GM12865 (cell line): ENCODE data around the gene PPIA.

ENCODE experiments used
- DNase-seq: peaks from one replicate; pipeline ENCODE4 v3.0.0; 2010; ENCODE audit warnings: low read depth
- H3K4me3 ChIP-seq: 2 replicates; pipeline ENCODE4 v1.5.1; 2011; ENCODE audit warnings: mild to moderate bottlenecking, low read depth, low read length, control low read depth
- TF ChIP-seq, protein P1 (sequence below): IDR thresholded peaks from 2 replicates; pipeline ENCODE4 v1.5.1; 2011; ENCODE audit warnings: low read length, control low read depth, low read depth, inconsistent platforms; ENCODE audit not compliant: insufficient read depth; ENCODE audit errors: missing control alignments

Gene PPIA

DNA sequence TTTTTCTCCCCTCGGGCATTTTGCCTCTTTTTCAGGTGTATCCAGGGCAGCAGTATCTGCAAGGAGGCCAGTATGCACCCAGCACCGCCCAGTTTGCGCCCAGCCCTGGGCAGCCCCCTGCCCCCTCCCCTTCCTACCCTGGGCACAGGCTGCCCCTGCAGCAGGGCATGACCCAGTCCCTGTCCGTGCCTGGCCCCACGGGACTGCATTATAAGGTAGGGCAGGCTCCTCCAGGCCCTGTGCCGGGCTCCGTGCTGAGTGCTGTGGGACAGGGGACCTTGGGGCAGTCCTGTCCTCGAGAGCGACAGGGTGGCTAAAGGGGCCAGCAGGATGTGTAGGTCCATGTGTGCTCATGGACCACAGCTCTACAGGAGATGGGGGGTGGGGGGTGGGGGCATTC lies 37.2 kb upstream of the PPIA start:
- DNase-seq, result no peak
- no peak overlapping the region for H3K4me3 ChIP-seq
- TF ChIP-seq, protein P1, sequence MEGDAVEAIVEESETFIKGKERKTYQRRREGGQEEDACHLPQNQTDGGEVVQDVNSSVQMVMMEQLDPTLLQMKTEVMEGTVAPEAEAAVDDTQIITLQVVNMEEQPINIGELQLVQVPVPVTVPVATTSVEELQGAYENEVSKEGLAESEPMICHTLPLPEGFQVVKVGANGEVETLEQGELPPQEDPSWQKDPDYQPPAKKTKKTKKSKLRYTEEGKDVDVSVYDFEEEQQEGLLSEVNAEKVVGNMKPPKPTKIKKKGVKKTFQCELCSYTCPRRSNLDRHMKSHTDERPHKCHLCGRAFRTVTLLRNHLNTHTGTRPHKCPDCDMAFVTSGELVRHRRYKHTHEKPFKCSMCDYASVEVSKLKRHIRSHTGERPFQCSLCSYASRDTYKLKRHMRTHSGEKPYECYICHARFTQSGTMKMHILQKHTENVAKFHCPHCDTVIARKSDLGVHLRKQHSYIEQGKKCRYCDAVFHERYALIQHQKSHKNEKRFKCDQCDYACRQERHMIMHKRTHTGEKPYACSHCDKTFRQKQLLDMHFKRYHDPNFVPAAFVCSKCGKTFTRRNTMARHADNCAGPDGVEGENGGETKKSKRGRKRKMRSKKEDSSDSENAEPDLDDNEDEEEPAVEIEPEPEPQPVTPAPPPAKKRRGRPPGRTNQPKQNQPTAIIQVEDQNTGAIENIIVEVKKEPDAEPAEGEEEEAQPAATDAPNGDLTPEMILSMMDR, result no peak

DNA sequence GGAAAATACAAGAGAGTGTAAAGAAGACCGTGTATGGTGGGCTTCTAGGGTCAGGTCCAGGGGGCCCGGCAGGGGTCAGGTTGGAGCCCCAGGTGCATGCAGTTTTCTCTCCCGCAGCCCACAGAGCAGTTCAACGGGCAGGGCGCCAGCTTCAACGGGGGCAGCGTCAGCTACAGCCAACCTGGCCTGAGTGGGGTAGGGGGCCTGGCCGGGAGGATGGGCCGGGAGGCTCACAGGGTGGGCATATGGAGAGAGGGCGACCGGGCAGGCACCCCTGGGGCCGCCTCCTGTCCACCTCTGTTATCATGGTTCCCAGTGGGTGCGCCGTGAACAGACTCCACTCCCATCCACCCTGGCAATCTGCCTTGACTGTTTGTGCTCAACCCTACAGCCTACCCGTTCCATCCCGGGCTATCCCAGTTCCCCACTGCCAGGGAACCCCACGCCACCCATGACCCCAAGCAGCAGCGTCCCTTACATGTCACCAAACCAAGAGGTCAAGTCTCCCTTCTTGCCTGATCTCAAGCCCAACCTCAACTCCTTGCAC lies 36.4 kb upstream of the PPIA start:
- TF ChIP-seq, protein P1, result no peak
- H3K4me3 ChIP-seq, result no peak overlapping the region

DNA sequence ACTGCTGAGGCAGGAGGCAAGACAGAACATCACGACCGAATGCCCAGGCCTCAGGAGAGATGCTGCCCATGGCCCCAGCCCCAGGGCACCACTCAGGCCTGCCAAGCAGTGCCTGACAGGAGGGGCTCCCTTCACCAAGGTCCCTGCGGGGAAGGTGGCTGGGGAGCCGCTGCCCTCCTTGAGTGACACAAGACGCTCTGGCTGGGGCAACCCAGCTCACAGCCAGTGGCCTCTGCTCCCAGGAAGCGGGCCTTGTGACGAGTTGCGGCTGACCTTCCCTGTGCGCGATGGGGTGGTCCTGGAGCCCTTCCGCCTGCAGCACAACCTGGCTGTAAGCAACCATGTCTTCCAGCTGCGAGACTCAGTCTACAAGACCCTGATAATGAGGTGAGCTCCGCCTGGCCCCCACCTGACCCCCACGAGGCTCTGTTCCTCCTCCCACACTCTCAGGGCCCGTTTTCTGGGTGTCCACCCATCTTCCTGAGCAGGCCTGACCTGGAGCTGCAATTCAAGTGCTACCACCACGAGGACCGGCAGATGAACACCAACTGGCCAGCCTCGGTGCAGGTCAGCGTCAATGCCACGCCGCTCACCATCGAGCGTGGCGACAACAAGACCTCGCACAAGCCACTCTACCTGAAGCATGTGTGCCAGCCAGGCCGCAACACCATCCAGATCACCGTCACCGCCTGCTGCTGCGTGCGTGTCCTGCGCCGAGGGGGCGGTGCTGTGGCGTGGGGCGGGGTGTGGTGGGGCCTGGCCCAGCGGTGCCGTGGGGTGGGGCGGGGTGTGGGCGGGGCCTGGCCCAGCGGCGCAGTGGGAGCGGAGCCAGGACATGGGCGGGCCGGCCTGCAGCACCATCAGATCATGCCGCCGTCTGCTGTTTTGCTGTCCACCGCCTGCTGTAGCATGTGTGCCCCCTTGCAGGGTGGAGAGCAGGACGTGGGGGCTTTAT lies 35.0 kb upstream of the PPIA start:
- TF ChIP-seq, protein P1, result no peak
- no peak overlapping the region for H3K4me3 ChIP-seq
- DNase-seq, result no peak

More for the DNA sequence above, 36.4 kb upstream of the PPIA start:
- DNase-seq, result no peak

DNA sequence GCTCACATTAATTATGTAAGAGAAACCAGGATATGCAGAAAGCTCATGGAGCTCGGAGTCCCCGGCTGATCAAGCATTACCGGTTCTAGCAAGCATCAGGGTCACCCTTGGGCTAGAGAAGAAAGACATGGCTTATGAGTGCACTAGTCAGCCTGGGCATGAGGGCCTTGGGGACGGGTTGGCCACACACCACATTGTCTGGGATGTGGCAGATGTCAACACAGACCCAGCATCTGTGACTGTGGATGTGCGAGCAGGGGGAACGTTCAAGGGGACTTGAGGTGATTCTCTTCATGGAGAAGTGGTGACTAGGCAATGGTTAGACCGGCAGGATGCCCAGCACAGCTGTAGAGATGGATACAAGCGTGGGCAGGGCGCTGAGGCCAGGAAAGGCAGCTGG lies 34.2 kb upstream of the PPIA start:
- TF ChIP-seq, protein P1, result no peak
- no peak for DNase-seq
- H3K4me3 ChIP-seq, result no peak overlapping the region

DNA sequence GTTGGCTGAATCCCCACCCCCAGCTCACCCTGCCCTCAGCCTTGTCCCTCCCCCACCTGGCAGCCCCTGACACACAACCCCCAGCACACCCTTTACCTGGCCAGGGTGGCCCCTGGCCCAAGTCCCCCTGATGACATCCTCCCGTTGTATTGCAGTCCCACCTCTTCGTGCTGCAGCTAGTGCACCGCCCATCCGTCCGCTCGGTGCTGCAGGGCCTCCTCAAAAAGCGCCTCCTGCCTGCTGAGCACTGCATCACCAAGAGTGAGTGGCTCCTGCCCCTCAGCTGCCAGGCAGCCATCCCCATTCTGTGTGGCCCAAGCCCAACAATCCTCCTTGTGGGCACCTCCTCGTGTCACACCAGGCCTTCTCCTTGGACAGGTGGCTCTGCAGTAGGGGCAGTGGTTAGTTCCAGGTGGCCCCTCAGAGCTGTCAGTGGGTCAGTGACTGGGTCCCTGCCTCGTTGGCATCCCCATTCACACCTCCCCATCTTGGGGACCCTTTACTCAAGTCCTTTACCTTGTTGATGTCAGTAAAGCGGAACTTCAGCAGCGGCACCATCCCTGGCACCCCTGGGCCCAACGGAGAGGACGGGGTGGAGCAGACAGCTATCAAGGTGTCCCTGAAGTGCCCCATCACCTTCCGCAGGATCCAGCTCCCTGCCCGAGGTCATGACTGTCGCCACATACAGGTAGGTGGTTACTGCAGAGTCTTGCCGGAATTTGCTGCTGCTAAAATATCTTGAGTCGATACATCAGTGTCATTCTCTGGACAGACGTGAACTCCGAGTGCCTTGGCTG lies 33.6 kb upstream of the PPIA start:
- TF ChIP-seq, protein P1, result no peak
- DNase-seq, result no peak

DNA sequence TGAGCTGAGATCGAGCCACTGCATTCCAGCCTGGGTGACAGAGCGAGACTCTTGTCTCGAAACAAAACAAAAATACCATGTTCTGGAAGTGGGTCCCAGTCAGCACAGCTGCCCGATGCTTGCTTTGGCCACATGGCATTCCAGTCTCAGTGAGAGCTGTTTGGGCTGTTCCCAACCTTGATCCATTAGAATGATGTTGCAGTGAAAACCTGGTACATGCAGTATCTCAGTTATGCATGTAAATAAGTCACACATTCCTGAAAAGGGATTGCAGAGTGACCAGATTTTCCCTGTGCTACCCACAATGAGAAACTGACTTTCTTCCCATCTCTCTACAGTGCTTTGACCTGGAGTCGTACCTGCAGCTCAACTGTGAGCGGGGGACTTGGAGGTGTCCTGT lies 32.4 kb upstream of the PPIA start:
- DNase-seq, result no peak
- TF ChIP-seq, protein P1, result no peak
- no peak overlapping the region for H3K4me3 ChIP-seq

More for the DNA sequence above, 33.6 kb upstream of the PPIA start:
- H3K4me3 ChIP-seq, result no peak overlapping the region
